Karpas-422 (cell line): Measurements from ENCODE around the gene TAF11L10. TPM values are rescaled to one million over a fixed set of nuclear protein-coding genes. Genes with fewer than 3 reads are reported as not detected.
"Not testable (repeated sequence)": the region's sequence is repeated elsewhere in the genome, so short reads cannot be mapped to it uniquely, and the experiment has no call there.

ENCODE experiments used
- DNase-seq: peaks from one replicate; pipeline ENCODE4 v3.0.0-alpha.2; 2015
- H2AFZ ChIP-seq: fragments of 200-600 bp; sonication (generic); 2 replicates; pipeline ENCODE4 v1.6.1; 2014; ENCODE audit warnings: antibody characterized with exemption, low read length, mixed read lengths
- H3K27ac ChIP-seq: fragments of 200-600 bp; sonication (generic); 2 replicates; pipeline ENCODE4 v1.5.1; 2014; ENCODE audit warnings: mild to moderate bottlenecking, low read length, moderate library complexity
- H3K27me3 ChIP-seq: fragments of 200-600 bp; sonication (generic); 2 replicates; pipeline ENCODE4 v1.6.1; 2014; ENCODE audit warnings: low read length, mixed read lengths
- H3K36me3 ChIP-seq: fragments of 200-600 bp; sonication (generic); 2 replicates; pipeline ENCODE4 v1.6.1; 2014; ENCODE audit warnings: low read length, mixed read lengths; ENCODE audit not compliant: insufficient read depth
- H3K4me1 ChIP-seq: fragments of 200-600 bp; sonication (generic); 2 replicates; pipeline ENCODE4 v1.6.1; 2014; ENCODE audit warnings: mild to moderate bottlenecking, low read length, mixed read lengths
- H3K4me2 ChIP-seq: fragments of 200-600 bp; sonication (generic); 2 replicates; pipeline ENCODE4 v1.6.1; 2014; ENCODE audit warnings: low read length, low read depth, mild to moderate bottlenecking; ENCODE audit not compliant: poor library complexity, severe bottlenecking
- H3K4me3 ChIP-seq: fragments of 200-600 bp; sonication (generic); 2 replicates; pipeline ENCODE4 v1.5.1; 2014; ENCODE audit warnings: mild to moderate bottlenecking, antibody characterized with exemption, low read length, mixed read lengths
- H3K79me2 ChIP-seq: fragments of 200-600 bp; sonication (generic); 2 replicates; pipeline ENCODE4 v1.6.1; 2014; ENCODE audit warnings: mild to moderate bottlenecking, low read length, mixed read lengths
- H3K9ac ChIP-seq: fragments of 200-600 bp; sonication (generic); 2 replicates; pipeline ENCODE4 v1.6.0; 2014; ENCODE audit warnings: low read length
- H3K9me2 ChIP-seq: fragments of 200-600 bp; sonication (generic), shearing (Covaris generic); replicated peaks from 2 replicates; pipeline ENCODE4 v1.6.0; 2014; ENCODE audit warnings: mild to moderate bottlenecking, low read length, moderate library complexity; ENCODE audit not compliant: insufficient read depth
- H3K9me3 ChIP-seq: fragments of 300-700, 200-600 bp; sonication (generic); 2 replicates; pipeline ENCODE4 v1.6.1; 2014; ENCODE audit warnings: low read length, mixed read lengths
- H4K20me1 ChIP-seq: fragments of 200-600 bp; sonication (generic); 2 replicates; pipeline ENCODE4 v1.6.1; 2014; ENCODE audit warnings: mild to moderate bottlenecking, antibody characterized with exemption, low read length, low read depth; ENCODE audit not compliant: insufficient read depth
- total RNA-seq: library from RNA; depleted of rRNA; stranded (reverse); fragments of >200 nt; shearing (Covaris generic); gene quantifications from 2 replicates; pipeline ENCODE4 v1.2.3, GENCODE V29; 2014; ENCODE audit warnings: low replicate concordance; rRNA removed

Gene TAF11L10
- total RNA-seq = not detected in 2 replicates

DNA sequence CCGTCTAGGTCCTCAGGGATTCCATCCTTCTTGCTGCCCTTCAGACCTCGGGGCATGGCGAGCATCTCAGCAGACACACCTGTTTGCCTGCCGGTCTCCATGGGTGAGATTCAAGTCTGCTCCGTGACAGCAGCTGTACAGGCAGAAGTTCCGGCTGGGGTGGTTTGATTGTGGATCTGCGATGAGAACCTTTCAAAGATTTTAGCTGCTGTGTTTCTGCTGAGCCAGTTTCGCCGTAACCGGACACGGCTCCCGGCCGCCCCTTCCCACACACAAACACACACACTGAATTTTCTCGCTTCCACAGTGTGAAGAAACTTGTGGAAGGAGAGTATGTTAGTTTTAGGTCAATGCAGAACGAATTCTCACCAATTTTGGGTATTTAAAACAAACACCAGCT, at the start of gene TAF11L10:
Gene TAF11L10, minus strand, starts transcription at position 101 of the 400 bp plus-strand sequence.
- H3K4me1 ChIP-seq, H3K4me3 ChIP-seq, DNase-seq, H3K27ac ChIP-seq, H4K20me1 ChIP-seq, H3K79me2 ChIP-seq, H3K36me3 ChIP-seq, H3K9me2 ChIP-seq, H3K9me3 ChIP-seq, H3K4me2 ChIP-seq, H3K9ac ChIP-seq, H3K27me3 ChIP-seq, H2AFZ ChIP-seq: not testable (repeated sequence)

- no peaks in the 10 kb centered on the region for H4K20me1 ChIP-seq
- H3K9me3 ChIP-seq = no peaks in the 10 kb centered on the region
- H3K9ac ChIP-seq = no peak within 1 kb of the TSS
- no peaks in the 10 kb centered on the region for H3K27me3 ChIP-seq
- H3K4me2 ChIP-seq = no peak within 1 kb of the TSS
- no peak within 1 kb of the TSS for H3K4me3 ChIP-seq
- H3K36me3 ChIP-seq = no peaks in the 10 kb centered on the region
- H3K4me1 ChIP-seq = no peaks in the 10 kb centered on the region
- no peak for DNase-seq
- H2AFZ ChIP-seq = no peak within 1 kb of the TSS
- H3K79me2 ChIP-seq = no peaks in the 10 kb centered on the region
- H3K27ac ChIP-seq = no peak within 1 kb of the TSS
- no peaks in the 10 kb centered on the region for H3K9me2 ChIP-seq
Measured at GRCh38 chr5:17634160-17634559, 36.5 kb upstream of the TAF11L10 start, which contains the start of gene TAF11L14. TAF11L14 (plus strand) TSS chr5:17634460.

DNA sequence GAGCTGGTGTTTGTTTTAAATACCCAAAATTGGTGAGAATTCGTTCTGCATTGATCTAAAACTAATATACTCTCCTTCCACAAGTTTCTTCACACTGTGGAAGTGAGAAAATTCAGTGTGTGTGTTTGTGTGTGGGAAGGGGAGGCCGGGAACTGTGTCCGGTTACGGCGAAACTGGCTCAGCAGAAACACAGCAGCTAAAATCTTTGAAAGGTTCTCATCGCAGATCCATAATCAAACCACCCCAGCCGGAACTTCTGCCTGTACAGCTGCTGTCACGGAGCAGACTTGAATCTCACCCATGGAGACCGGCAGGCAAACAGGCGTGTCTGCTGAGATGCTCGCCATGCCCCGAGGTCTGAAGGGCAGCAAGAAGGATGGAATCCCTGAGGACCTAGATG, 34.2 kb upstream of the TAF11L10 start, which contains the start of gene TAF11L13:
Gene TAF11L13, plus strand, starts transcription at position 301 of the 400 bp plus-strand sequence.
- H3K9me3 ChIP-seq, H3K36me3 ChIP-seq, H2AFZ ChIP-seq, H3K4me2 ChIP-seq, H3K27me3 ChIP-seq, H3K4me3 ChIP-seq, H3K79me2 ChIP-seq, H3K27ac ChIP-seq, H4K20me1 ChIP-seq, H3K9ac ChIP-seq, DNase-seq, H3K9me2 ChIP-seq, H3K4me1 ChIP-seq: not testable (repeated sequence)

- no peaks in the 10 kb centered on the region for H4K20me1 ChIP-seq
- no peak overlapping the region for H3K4me3 ChIP-seq
- H2AFZ ChIP-seq = no peak overlapping the region
- H3K79me2 ChIP-seq = no peaks in the 10 kb centered on the region
- no peak overlapping the region for H3K9ac ChIP-seq
- no peaks in the 10 kb centered on the region for H3K36me3 ChIP-seq
- peaks cover 3% of the 10 kb centered on the region; the same call in 1 of the 2 replicates for H3K9me3 ChIP-seq
- no peaks in the 10 kb centered on the region for H3K9me2 ChIP-seq
- no peaks in the 10 kb centered on the region for H3K27me3 ChIP-seq
- H3K27ac ChIP-seq = no peak overlapping the region
- no peaks in the 10 kb centered on the region for H3K4me1 ChIP-seq
- no peak for DNase-seq
- no peak overlapping the region for H3K4me2 ChIP-seq
Measured at GRCh38 chr5:17625686-17626085, 28.1 kb upstream of the TAF11L10 start.

DNA sequence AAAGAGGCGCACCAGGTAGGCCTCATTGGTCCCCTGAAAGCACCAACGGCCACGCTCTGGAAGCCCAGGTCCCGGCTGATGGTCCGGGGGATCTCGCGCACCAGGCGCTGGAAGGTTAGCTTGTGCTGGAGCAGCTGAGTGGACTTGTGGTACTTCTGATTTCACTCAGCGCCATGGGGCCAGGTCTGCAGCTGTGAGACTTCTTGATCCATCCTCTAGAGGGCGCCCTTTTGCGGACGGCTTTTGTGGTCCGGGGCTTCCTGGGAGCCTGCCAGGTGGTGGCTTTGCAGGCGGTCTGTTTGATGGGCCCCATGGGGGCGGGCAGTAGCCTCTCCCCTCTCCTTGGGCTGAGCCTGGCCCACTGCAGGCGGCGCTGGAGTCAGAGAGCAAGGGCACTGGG, 23.0 kb upstream of the TAF11L10 start:
- Histone ChIP-seq H3K27me3 (no peaks in the 10 kb centered on the region), H3K4me1 (no peaks in the 10 kb centered on the region)

GRCh38 chr5:17619354-17619753, 21.7 kb upstream of the TAF11L10 start:
- no peak overlapping the region for H3K27ac ChIP-seq
- no peaks in the 10 kb centered on the region for H3K79me2 ChIP-seq
- no peaks in the 10 kb centered on the region for H3K9me2 ChIP-seq
- H3K27me3 ChIP-seq = no peaks in the 10 kb centered on the region
- no peaks in the 10 kb centered on the region for H4K20me1 ChIP-seq
- no peaks in the 10 kb centered on the region for H3K36me3 ChIP-seq
- no peaks in the 10 kb centered on the region; the same call in 1 of the 2 replicates for H3K9me3 ChIP-seq
- no peak overlapping the region for H3K4me3 ChIP-seq
- H3K4me1 ChIP-seq = no peaks in the 10 kb centered on the region
- H3K9ac ChIP-seq = no peak overlapping the region
- no peak overlapping the region for H3K4me2 ChIP-seq
- H2AFZ ChIP-seq = no peak overlapping the region
- DNase-seq = no peak

More for the DNA sequence above, 23.0 kb upstream of the TAF11L10 start:
- H3K9me2 ChIP-seq = no peaks in the 10 kb centered on the region
- peaks cover 3% of the 10 kb centered on the region; the same call in 1 of the 2 replicates for H3K9me3 ChIP-seq
- H3K79me2 ChIP-seq = no peaks in the 10 kb centered on the region
- H3K4me2 ChIP-seq = no peak overlapping the region
- no peaks in the 10 kb centered on the region for H4K20me1 ChIP-seq
- no peak overlapping the region for H3K27ac ChIP-seq
- no peak overlapping the region for H2AFZ ChIP-seq
- H3K9ac ChIP-seq = no peak overlapping the region
- no peak overlapping the region for H3K4me3 ChIP-seq
- DNase-seq = no peak
- no peaks in the 10 kb centered on the region for H3K36me3 ChIP-seq

DNA sequence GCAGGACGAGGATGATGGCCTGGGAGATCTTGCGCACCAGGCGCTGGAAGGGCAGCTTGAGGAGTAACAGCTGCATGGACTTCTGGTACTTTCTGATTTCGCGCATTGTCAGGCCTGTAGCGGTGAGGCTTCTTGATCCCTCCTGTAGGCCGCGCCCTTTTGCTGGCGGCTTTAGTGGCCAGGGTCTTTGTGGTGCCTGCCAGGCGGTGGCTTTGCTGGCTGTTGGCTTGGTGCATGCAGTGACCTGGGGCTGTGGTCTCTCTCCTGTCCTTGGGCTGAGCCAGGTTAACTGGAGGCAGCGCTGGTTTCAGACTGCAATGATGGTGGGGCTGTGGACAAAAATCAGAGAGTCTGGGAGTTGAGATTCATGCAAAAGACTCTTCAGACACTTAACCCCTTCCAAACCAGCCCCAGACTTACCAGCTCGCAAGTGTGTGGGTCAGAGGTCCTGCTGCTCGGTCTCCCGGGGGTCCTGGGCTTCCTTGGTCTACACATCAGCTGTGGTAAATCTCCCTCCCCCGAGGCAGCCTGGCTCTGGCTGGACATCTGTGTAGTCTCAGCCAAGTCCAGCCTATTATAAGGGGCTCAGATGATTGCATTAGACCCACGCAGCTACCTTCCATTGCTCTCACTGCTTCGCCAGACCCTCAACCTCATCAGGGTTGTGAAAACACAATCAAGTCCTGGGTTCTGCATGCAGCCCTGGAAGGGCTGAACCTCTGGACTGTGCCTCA, 17.4 kb upstream of the TAF11L10 start:
- Histone ChIP-seq H3K4me1 (no peaks in the 10 kb centered on the region), H3K4me2 (no peak overlapping the region), H3K9ac (no peak overlapping the region), H3K9me3 (no peaks in the 10 kb centered on the region), H2AFZ (no peak overlapping the region), H3K27ac (no peak overlapping the region), H3K79me2 (no peaks in the 10 kb centered on the region), H3K9me2 (no peaks in the 10 kb centered on the region), H3K36me3 (no peaks in the 10 kb centered on the region), H4K20me1 (no peaks in the 10 kb centered on the region), H3K27me3 (no peaks in the 10 kb centered on the region), H3K4me3 (no peak overlapping the region)
- no peak for DNase-seq

GRCh38 chr5:17610092-17610491, 12.5 kb upstream of the TAF11L10 start, which contains the start of gene TAF11L12:
TAF11L12 (plus strand) TSS chr5:17610392.
- H3K4me1 ChIP-seq, H3K9me3 ChIP-seq, H3K4me3 ChIP-seq, H2AFZ ChIP-seq, H3K27ac ChIP-seq, H3K9ac ChIP-seq, H3K9me2 ChIP-seq, H4K20me1 ChIP-seq, H3K4me2 ChIP-seq, H3K36me3 ChIP-seq, H3K79me2 ChIP-seq, H3K27me3 ChIP-seq, DNase-seq: not testable (repeated sequence)
